Measurements from ENCODE around the gene ACTG1.
A peak's percentile ranks its signal among the peaks of the same experiment; 100 is the strongest.

Gene ACTG1

GRCh38 chr17:81492202-81492601 is 20.4 kb downstream of the ACTG1 start:
- no peak for DNase-seq

- no peak for DNase-seq
Measured at GRCh38 chr17:81491761-81492160, 20.8 kb downstream of the ACTG1 start.

- no peak for DNase-seq
Measured at GRCh38 chr17:81491181-81491581, 21.4 kb downstream of the ACTG1 start.

GRCh38 chr17:81489998-81490992 is 22.3 kb downstream of the ACTG1 start:
- no peak for DNase-seq

- DNase-seq: no peak
Measured at GRCh38 chr17:81489012-81489997, 23.3 kb downstream of the ACTG1 start.

GRCh38 chr17:81488276-81488860 is 24.2 kb downstream of the ACTG1 start:
- no peak for DNase-seq

GRCh38 chr17:81487487-81488275 is 24.9 kb downstream of the ACTG1 start:
- DNase-seq: peak; percentile 64

GRCh38 chr17:81487089-81487486 is 25.5 kb downstream of the ACTG1 start:
- DNase-seq: no peak

- DNase-seq: no peak
Measured at GRCh38 chr17:81486199-81486810, 26.3 kb downstream of the ACTG1 start.

- DNase-seq: peak; percentile 51
Measured at GRCh38 chr17:81484195-81484979, 28.2 kb downstream of the ACTG1 start.

- no peak for DNase-seq
Measured at GRCh38 chr17:81483862-81484194, 28.8 kb downstream of the ACTG1 start.

- no peak for DNase-seq
Measured at GRCh38 chr17:81483085-81483861, 29.3 kb downstream of the ACTG1 start.

- peak; percentile 38 for DNase-seq
Measured at GRCh38 chr17:81482673-81483072, 29.9 kb downstream of the ACTG1 start.

- DNase-seq: no peak
Measured at GRCh38 chr17:81481815-81482505, 30.6 kb downstream of the ACTG1 start.

- DNase-seq: peak; percentile 85
Measured at GRCh38 chr17:81481073-81481799, 31.4 kb downstream of the ACTG1 start.

- DNase-seq: no peak
Measured at GRCh38 chr17:81480140-81481072, 32.2 kb downstream of the ACTG1 start.
